GM18858 (cell line): ENCODE data around the gene TMED8.
"Not testable (repeated sequence)": the region's sequence is repeated elsewhere in the genome, so short reads cannot be mapped to it uniquely, and the experiment has no call there.

Source experiments
- ATAC-seq: cut with Tn5 transposase; IDR thresholded peaks from one replicate; pipeline ENCODE4 v1.9.1; 2021; ENCODE audit not compliant: unreplicated experiment

TMED8 gene, protein sequence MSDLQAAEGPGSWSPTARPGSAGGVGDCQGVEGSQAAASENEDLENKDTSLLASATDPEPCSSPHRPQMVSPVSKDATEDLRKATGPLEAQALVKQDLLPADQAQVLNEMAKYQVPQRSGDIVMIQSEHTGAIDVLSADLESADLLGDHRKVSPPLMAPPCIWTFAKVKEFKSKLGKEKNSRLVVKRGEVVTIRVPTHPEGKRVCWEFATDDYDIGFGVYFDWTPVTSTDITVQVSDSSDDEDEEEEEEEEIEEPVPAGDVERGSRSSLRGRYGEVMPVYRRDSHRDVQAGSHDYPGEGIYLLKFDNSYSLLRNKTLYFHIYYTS

DNA sequence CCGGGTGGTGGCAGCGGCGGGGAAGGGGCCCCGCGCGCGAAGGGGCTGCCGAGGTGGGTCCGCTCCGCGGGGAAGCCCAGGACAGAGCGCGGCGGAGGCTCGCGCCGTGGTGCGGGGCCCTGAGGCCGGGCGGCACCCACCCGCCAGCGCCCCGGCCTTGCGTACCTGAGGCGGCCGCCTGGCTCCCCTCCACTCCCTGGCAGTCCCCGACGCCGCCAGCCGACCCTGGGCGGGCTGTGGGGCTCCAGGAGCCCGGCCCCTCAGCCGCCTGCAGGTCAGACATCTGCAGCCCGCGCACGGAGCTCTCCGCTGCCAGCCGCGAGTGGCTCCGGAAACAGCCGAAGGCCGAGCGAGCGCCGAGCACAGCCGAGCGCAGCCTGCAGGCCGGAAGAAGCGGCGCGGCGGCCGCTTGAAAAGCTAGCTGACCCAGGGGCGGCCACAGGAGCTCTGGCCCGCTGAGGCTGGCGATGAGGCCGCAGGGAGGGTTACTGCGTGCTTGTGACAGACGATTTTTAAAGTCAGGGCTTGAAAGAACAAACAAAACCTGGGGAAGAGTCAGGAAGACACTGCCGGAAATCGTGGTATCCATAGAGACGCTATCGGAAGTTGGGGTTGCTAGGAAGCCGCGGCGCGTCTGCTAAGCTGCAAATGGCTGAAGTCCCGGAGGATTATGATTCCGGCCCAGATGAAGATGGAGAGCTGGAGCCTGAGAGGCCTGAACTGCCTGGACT lies at the start of gene TMED8, which contains the start of gene SAMD15:
Gene TMED8, minus strand, starts transcription at position 324 of the 731 bp plus-strand sequence. Its CDS starts 41 bp downstream, at position 283.
Gene SAMD15, plus strand, starts transcription at position 609 of the 731 bp plus-strand sequence. Its CDS starts 40 bp downstream, at position 649.
- ATAC-seq, result peak; percentile 59

GRCh38 chr14:77426396-77426795 lies 49.5 kb upstream of the TMED8 start:
- ATAC-seq, result no peak

GRCh38 chr14:77424862-77425261 lies 48.0 kb upstream of the TMED8 start:
- no peak for ATAC-seq

DNA sequence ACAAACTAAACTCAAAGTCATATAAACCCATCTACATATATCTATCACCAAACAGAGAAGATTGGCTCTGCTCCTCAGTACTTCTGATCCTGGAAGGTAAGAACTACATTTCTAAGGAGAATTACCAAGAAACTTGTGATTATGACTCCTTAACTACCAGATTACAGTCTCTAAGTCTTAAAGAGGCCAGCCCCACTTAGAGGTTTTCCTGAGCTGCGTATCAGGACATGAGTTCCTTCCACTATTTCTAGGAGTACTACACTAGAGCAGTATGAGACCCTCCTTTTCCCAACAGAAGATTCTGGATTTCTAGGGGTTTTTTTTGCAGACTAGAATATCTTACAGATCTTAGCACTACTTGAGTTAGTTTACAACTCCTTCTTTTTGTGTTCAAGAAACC lies 46.5 kb upstream of the TMED8 start, which contains the start of gene NOXRED1:
Gene NOXRED1, minus strand, starts transcription at position 101 of the 400 bp plus-strand sequence. CDS start 634 bp downstream, outside the sequence.
- no peak for ATAC-seq

- ATAC-seq, result no peak
Measured at GRCh38 chr14:77421201-77421600, 44.3 kb upstream of the TMED8 start.

- no peak for ATAC-seq
Measured at GRCh38 chr14:77416836-77417235, 39.9 kb upstream of the TMED8 start.

GRCh38 chr14:77416098-77416497 lies 39.2 kb upstream of the TMED8 start:
- ATAC-seq, result not testable (repeated sequence)

- ATAC-seq, result not testable (repeated sequence)
Measured at GRCh38 chr14:77415403-77416030, 38.6 kb upstream of the TMED8 start.

DNA sequence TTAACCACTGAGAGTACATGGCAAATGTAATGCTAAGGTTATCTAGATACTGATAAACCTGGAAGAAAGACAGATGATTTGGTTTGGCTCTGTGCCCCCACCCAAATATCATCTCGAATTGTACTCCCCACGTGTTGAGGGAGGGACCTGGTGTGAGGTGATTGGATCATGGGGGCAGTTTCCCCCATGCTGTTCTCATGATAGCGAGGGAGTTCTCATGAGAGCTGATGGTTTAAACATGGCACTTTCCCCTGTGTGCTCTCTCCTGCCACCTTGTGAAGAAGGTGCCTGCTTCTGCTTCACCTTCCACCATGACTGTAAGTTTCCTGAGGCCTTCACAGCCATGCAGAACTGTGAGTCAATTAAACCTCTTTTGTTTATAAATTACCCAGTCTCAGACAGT lies 32.2 kb upstream of the TMED8 start:
- ATAC-seq, result no peak

- ATAC-seq, result no peak
Measured at GRCh38 chr14:77407158-77407557, 30.3 kb upstream of the TMED8 start.

GRCh38 chr14:77406718-77407117 lies 29.8 kb upstream of the TMED8 start:
- no peak for ATAC-seq

- no peak for ATAC-seq
Measured at GRCh38 chr14:77406086-77406485, 29.2 kb upstream of the TMED8 start.

DNA sequence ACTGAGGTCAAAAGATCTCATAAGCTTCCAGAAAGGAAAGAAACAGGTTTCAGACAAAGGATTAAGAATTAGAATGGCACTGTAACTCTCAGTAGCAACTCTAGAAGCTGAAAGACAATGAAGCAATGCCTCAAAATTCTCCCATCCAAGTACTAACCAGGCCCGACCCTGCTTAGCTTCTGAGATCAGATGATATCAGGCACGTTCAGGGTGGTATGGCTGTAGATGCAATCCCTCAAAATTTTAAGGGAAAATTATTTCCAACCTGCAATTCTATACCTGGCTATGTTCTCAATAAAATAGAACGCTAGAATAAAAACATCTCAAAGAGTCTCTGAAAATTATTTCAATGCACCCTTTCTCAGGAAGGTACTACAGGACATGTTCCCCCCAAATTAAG lies 26.9 kb upstream of the TMED8 start:
- ATAC-seq, result no peak

GRCh38 chr14:77400216-77400615 lies 23.3 kb upstream of the TMED8 start:
- no peak for ATAC-seq

GRCh38 chr14:77390188-77390587 lies 13.3 kb upstream of the TMED8 start:
- no peak for ATAC-seq

GRCh38 chr14:77378701-77379100 lies 1.8 kb upstream of the TMED8 start:
- no peak for ATAC-seq

DNA sequence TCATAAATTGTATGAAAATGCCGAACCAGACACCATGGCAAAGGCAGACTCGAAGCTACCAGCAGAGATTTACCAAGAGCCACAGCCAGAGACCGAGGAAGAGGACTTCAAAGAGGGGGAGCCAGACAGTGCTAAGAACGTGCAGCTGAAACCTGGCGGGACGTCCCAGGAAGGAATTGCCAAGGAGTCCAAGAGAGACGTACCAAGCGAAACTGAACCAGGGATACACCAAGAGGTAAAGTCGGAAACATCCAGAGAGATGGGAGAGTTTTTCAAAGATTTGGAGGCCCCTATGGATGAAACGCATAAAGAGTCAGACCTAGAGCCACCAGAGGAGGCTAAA lies 579 bp upstream of the TMED8 start:
- ATAC-seq, result no peak

DNA sequence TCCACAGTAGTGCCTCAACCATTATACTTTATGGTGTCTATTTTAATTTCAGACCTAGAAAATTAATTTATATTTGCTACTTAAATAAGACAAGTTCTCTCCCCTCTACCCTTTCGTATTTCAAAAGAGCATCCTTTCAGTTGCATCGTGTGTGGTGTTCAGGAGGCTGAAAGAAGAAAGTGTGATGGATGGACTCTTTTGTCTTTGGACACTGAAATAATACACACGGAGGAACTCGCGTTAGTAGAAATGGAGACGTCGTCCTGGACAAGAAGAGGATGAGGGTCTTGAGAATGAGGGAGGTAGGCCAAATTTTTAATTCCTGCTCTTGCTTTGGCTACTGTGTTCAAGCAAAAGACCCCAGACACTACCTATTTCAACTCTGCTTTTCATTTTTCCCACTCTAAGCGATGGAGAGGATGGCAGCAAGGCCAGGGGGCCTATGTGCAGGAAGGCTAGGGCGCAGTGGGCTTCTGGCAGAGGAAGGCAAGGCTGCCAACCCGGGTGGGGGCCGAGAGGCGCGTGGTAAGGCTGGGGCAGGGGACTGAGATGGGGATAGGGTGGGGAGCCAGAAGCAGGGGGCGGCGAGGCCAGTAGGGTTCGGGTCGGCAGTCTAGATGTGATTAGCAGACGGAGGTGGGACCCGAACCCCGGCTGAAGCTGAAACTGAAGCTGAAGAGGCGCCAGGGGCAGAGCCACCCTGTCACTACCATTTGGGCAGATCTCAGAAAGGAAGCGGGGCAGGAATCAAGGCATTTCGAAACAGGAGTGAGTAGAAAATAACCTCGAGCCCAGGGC lies 722 bp downstream of the TMED8 start:
- peak; percentile 1 for ATAC-seq

- no peak for ATAC-seq
Measured at GRCh38 chr14:77375164-77375950, 1.5 kb downstream of the TMED8 start.

GRCh38 chr14:77372304-77372841 lies 4.5 kb downstream of the TMED8 start:
- ATAC-seq, result peak; percentile 36
